ENCODE measurements around the gene TNNI3K.

DNA sequence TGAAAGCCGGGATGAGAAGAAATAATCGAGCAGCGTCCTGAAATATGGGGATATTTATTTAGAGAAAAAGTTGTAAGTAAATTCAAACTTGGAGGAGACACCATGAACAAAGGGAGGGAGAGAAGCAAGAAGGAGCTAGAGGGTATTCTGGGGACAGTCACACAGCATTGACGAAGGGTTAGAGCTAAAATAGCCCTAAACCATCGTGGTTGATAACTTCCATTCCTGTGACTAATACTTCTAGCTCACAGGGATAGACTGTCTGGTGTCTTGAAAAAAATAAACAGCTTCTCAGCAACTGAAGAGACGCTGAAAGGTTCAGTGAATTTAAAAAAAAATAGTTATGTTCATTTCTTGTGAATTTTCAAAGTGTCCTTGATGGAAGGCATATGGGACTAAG, 190.5 kb downstream of the TNNI3K start:
- TF ChIP-seq EP300 (conservative IDR thresholded peaks at IDR 0.05; ENCODE audit: poor library complexity, severe bottlenecking), result no peak
- no peak for TF ChIP-seq POLR2AphosphoS5 (IDR thresholded peaks at IDR 0.05)
- no peak for TF ChIP-seq CTCF (IDR thresholded peaks at IDR 0.05; ENCODE audit: poor library complexity, severe bottlenecking)
- no peak for TF ChIP-seq EZH2 (IDR thresholded peaks at IDR 0.05; ENCODE audit: borderline replicate concordance, insufficient read depth, low read length, poor library complexity, severe bottlenecking)
- TF ChIP-seq REST (IDR thresholded peaks at IDR 0.05; ENCODE audit: borderline replicate concordance), result no peak
- no peak for TF ChIP-seq TAF1 (IDR thresholded peaks at IDR 0.05; ENCODE audit: low read depth)

Data from neural cell (in vitro differentiated cells).